IPS-18c (cell line): Measurements from ENCODE around the gene SMOC2.

ENCODE experiments used
- H3K4me3 ChIP-seq: 2 replicates; pipeline ENCODE4 v1.7.0; 2013; ENCODE audit warnings: low read depth, mild to moderate bottlenecking, low read length, moderate library complexity; ENCODE audit not compliant: insufficient read depth
- H3K9me3 ChIP-seq: one replicate; pipeline ENCODE4 v1.6.1; 2013; ENCODE audit warnings: mild to moderate bottlenecking, low read length, moderate library complexity; ENCODE audit not compliant: control insufficient read depth, insufficient read depth

Gene SMOC2

DNA sequence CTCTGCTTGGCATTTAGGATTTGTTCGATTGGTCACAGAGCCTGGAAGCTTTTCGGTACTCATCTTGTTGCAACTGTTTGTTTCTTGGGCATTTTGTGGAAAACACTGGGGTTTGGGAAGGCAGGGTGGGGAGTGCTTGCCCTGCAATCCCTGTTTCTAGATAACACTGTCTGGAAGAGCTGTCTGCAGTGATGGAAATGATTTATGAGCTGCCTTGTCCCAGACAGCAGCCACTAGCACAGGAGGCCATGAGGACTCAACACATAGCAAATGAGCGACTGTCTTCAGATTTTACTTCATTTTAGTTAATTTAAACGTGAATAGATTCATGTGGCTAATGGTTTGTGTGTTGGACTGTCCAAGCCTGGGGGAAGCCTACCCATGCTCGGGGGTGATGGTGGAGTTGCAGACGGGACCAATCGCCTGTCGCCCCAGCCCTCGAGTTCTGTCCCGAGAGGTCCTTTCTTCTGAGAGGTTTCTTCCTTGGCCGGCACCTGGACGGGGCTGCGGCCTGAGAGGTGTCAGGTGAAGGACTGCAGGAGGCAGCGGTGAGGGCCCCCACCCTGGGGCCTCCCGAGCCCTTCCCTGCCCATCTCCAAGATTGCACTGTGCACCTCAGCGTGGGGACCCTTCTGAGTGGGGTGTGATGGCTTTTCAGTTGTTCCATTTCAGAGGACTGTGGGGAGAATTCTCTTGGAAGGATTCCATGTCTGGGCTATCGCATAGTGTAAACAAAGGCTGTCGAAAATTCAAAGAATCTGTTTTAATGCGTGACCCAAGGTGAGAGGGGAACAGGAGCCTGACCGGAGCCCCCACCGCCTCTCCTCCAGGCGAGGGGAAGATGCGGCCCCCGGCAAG, 55.4 kb downstream of the SMOC2 start:
- no peaks in the 10 kb centered on the region for H3K9me3 ChIP-seq

GRCh38 chr6:168496997-168497331, 56.0 kb downstream of the SMOC2 start:
- no peak overlapping the region for H3K4me3 ChIP-seq
- no peaks in the 10 kb centered on the region for H3K9me3 ChIP-seq

More for the DNA sequence above, 55.4 kb downstream of the SMOC2 start:
- H3K4me3 ChIP-seq: no peak overlapping the region

DNA sequence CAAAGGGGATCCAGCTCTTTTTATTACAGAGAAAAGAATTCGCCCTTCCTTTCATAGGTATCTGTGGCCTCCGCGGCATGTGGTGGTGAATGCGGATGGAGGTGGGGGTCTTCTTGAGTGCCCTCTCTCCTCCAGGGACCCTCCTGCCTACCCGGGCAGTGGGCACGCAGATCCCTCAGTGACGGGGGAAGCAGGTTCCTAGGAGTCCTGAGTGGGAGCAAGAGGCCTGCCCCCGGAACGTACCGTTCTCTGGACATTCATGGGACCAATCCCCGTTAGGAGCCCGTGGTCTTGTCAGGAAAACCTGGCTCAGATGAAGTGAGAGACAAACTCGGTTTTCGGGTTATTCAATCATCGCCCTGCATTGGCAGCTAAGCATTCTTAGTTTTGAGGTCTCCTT, 56.4 kb downstream of the SMOC2 start:
- Histone ChIP-seq H3K9me3 (no peaks in the 10 kb centered on the region), H3K4me3 (no peak overlapping the region)

- Histone ChIP-seq H3K4me3 (no peak overlapping the region), H3K9me3 (peaks cover under 1% of the 10 kb centered on the region)
Observed at GRCh38 chr6:168498161-168498843, 57.3 kb downstream of the SMOC2 start.

DNA sequence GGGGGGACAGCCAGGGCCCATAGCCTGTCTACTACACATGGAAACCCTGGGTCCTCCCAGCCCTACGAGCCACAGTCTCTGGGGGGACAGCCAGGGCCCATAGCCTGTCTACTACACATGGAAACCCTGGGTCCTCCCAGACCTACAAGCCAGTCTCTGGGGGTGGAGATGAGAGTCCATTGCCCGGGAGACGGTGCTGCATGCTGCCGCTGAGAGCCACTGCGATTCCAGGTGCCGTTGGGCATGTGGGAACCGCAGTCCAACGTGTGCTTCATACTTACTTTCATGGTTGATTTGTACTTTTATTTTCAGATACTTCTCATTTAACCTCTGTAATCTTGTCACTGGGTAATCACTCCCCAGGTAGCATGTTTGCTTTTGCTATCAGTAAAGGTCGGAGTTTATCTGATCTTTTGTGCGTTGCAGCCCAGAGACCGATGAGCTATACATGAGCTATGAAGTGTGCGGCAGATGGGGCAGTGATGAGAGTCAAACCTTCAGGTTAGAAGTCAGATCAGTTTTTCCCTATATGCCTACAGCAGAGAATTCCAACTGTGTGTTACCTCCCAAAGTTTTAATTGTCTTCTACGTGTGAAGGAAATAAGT, 58.2 kb downstream of the SMOC2 start:
- no peak overlapping the region for H3K4me3 ChIP-seq

GRCh38 chr6:168500519-168500918, 59.5 kb downstream of the SMOC2 start:
- Histone ChIP-seq H3K9me3 (peaks cover 4% of the 10 kb centered on the region), H3K4me3 (no peak overlapping the region)

More for the DNA sequence above, 58.2 kb downstream of the SMOC2 start:
- peaks cover 4% of the 10 kb centered on the region for H3K9me3 ChIP-seq

DNA sequence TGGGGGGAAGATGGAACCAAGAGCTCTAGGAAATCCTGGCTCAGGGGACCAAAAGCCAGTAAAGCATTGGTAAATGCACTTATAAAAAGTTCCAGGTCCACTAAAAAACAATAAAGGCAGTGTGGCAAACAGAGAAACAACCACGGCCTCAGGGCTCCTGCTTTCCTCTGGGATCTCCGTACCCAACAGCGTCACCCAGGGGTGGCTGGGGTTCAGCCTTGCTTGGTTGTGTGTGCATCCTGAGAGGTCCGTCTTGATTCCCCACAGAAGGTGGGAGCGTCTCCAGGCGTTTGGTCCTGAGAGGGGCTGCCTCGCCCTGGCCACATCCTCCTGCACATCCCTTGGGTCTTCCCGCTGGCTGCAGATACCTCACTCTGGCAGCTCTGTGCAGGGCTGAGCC, 60.6 kb downstream of the SMOC2 start:
- Histone ChIP-seq H3K4me3 (no peak overlapping the region), H3K9me3 (peaks cover 4% of the 10 kb centered on the region)

DNA sequence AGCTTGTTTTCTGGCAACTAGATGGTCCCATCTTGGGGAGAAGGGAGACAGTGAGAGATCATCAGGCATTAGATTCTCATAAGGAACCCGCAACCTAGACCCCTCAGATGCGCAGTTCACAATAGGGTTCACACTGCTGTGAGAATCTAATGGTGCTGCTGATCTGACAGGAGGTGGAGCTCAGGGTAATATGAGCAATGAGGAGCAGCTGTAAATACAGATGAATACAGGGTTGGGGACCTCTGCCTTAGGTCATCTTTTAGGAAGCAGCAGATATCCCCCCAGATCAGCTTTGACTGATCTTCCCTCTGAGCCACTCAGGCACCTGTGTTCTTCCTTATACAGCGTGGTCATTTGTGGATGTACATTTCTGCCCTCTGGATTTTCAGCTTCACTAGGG, 63.4 kb downstream of the SMOC2 start:
- H3K9me3 ChIP-seq: peaks cover 4% of the 10 kb centered on the region

GRCh38 chr6:168506460-168506859, 65.5 kb downstream of the SMOC2 start:
- Histone ChIP-seq H3K4me3 (no peak overlapping the region), H3K9me3 (peaks cover 4% of the 10 kb centered on the region)

More for the DNA sequence above, 63.4 kb downstream of the SMOC2 start:
- no peak overlapping the region for H3K4me3 ChIP-seq

GRCh38 chr6:168507297-168507696, 66.3 kb downstream of the SMOC2 start:
- no peak overlapping the region for H3K4me3 ChIP-seq
- H3K9me3 ChIP-seq: peaks cover 4% of the 10 kb centered on the region

- H3K4me3 ChIP-seq: no peak overlapping the region
Observed at GRCh38 chr6:168507730-168508129, 66.7 kb downstream of the SMOC2 start.

DNA sequence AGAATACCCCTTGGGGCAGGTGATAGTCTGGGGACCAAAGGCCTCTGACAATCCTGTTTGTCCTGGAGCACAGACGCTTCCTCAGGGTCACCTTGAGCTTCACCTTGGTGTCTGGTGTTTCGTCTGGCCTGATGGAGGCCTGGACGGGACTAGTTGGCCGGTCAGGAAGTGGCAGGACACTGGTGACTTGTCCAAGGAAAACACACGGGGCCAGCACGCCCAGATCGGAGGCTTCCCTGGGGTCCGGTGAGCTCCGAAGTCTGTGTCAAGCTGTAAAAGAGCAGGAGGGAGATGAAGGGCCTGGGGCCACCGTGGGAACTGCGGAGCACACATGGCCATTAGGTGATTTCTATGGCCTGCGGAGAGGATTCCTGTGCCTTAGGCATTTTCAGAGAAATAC, 67.9 kb downstream of the SMOC2 start:
- Histone ChIP-seq H3K9me3 (no peaks in the 10 kb centered on the region), H3K4me3 (no peak overlapping the region)

More at GRCh38 chr6:168507730-168508129, 66.7 kb downstream of the SMOC2 start:
- peaks cover 4% of the 10 kb centered on the region for H3K9me3 ChIP-seq

DNA sequence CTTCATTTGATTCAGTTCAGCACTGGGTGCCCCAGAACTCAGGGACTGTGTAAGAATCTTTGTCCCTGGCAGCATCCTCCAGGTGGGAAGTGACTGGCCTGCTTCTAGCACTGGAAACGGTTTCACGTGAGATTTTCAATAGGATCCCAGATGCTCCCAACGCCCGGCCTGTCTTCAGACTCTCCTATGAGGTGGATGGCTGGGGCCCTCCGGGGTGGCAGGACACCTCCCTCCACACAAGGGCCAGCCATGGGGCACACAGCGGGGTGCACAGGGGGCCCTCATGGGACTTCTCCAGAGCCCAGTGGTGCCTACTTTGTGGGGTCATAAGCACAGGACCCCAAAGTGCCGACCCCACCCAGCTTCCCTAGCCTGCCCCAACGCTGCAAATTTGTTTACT, 72.8 kb downstream of the SMOC2 start:
- Histone ChIP-seq H3K9me3 (no peaks in the 10 kb centered on the region), H3K4me3 (no peak overlapping the region)

DNA sequence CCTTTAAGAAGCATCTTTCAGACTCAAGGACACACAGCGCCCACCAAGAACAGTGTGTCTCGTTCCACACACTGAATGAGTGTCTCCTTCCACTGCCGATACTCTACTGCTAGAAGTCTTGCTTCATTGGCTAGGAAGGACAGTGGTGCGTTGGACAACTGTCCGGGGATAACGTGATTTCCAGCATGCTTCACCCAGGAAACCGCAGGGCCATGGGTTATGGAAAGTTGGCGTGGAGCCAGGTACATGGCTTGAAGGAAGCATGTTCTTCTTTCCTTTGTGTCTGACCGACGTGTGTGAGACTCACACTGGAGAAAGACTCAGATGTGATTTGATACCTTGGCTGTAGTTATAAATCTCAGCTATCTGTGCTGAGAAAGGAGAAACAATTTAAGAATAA, 73.2 kb downstream of the SMOC2 start:
- H3K9me3 ChIP-seq: no peaks in the 10 kb centered on the region

GRCh38 chr6:168515376-168515775, 74.4 kb downstream of the SMOC2 start:
- H3K9me3 ChIP-seq: no peaks in the 10 kb centered on the region
- no peak overlapping the region for H3K4me3 ChIP-seq

More for the DNA sequence above, 73.2 kb downstream of the SMOC2 start:
- no peak overlapping the region for H3K4me3 ChIP-seq

GRCh38 chr6:168516944-168517741, 76.2 kb downstream of the SMOC2 start:
- no peaks in the 10 kb centered on the region for H3K9me3 ChIP-seq
- no peak overlapping the region for H3K4me3 ChIP-seq

- Histone ChIP-seq H3K9me3 (no peaks in the 10 kb centered on the region), H3K4me3 (no peak overlapping the region)
Observed at GRCh38 chr6:168517742-168518347, 76.9 kb downstream of the SMOC2 start.
